ENCODE measurements around the gene ANGEL2. TPM values are rescaled to one million over a fixed set of nuclear protein-coding genes. Genes with fewer than 3 reads are reported as not detected.

Gene ANGEL2
- total RNA-seq, 1 donor from 2014 or later: 38.0 TPM

DNA sequence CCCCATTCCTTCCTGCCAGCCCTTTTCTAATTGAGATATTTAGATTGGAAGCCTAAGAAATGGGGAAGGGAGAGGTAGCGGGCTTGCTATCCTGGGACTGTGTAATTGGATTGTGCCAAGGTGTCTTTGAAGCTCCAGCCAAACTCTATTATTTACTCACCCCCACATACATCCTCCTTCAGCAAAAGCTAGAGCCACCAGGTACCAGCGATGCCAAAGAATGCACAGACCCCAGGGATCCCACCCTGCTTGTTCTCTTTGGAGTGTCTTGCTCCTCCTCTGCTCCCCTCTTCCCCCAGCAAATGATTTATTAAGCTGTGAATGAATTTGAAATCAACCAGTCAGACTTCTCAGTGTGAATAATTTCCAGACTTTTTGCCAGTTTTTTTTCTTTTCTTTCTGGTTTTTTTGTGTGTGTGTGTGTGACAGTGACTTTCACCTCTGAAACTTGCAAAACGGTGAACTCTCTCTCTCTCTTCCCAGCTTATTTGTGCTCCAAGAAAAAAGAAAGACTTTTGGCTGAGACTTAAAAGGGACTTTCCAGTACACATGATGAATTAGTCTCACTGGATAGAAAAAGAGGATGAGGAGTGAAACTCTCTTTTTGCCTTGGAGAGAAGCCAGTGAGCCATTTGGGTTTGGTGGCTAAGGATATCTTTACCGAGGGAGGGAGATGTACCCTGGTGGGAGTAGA, 63.6 kb downstream of the ANGEL2 start:
- DNase-seq (ENCODE audit: low read depth in 2 of 2): no peak

DNA sequence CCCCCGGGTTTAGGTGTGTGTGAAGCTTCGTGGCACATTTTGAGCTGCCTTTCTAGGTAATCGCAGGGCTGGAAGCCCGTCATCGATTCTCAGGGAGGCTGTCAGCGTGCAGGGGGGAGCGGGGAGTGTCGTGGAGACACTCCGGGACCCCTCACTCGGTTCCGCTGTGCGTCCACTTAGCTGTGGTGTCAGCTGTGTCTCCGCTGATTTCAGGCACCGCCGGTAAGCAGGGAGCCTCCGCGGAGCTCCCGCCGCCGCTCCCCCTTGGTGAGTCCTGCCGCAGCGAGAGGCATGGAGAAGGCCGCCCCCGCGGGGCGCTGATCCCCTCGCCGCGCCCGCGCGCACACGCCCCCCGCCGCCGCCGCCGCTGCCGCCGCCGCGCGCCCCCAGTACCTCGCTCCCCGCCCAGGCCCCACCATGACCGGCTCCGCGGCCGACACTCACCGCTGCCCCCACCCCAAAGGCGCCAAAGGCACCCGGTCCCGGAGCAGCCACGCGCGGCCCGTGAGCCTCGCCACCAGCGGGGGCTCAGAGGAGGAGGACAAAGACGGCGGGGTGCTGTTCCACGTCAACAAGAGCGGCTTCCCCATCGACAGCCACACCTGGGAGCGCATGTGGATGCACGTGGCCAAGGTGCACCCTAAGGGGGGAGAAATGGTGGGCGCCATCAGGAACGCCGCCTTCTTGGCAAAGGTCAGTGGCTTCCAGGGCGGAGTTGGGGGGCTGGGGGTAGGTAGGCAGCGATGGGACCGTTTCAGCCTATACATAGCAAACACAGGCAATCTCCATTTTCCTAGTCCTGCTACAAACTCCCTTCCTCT, 64.3 kb downstream of the ANGEL2 start:
- no peak for DNase-seq (ENCODE audit: low read depth in 2 of 2)

GRCh38 chr1:212950243-212951125, 65.2 kb downstream of the ANGEL2 start, which contains the start of gene VASH2:
VASH2 (plus strand) TSS chr1:212950541; CDS start chr1:212951543, 1,002 bp downstream.
- DNase-seq (ENCODE audit: low read depth in 2 of 2): peak; percentile 55 to 83

- no peak for DNase-seq (ENCODE audit: low read depth in 2 of 2)
Measured at GRCh38 chr1:212949771-212950170, 65.9 kb downstream of the ANGEL2 start.

GRCh38 chr1:212946872-212947271, 68.8 kb downstream of the ANGEL2 start:
- DNase-seq (ENCODE audit: low read depth in 2 of 2): no peak

GRCh38 chr1:212945463-212946160, 70.1 kb downstream of the ANGEL2 start:
- no peak for DNase-seq (ENCODE audit: low read depth in 2 of 2)

DNA sequence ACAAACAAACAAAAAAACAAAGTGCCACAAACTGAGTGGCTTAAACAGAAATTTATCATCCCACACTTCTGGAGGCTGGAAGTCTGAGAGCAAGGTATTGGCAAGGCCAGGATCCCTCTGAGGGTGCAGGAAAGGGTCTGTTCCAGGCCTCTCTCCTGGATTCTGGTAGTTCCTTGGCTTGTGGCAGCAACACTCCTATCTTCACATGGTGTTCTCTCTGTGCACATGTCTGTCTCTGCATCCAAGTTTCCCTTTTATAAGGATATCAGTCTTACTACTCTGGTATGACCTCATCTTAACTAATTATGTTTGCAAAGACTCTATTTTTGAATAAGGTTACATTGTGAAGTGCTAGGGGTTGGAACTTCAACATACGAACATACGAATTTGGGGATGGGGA, 70.6 kb downstream of the ANGEL2 start:
- no peak for DNase-seq (ENCODE audit: low read depth in 2 of 2)

DNA sequence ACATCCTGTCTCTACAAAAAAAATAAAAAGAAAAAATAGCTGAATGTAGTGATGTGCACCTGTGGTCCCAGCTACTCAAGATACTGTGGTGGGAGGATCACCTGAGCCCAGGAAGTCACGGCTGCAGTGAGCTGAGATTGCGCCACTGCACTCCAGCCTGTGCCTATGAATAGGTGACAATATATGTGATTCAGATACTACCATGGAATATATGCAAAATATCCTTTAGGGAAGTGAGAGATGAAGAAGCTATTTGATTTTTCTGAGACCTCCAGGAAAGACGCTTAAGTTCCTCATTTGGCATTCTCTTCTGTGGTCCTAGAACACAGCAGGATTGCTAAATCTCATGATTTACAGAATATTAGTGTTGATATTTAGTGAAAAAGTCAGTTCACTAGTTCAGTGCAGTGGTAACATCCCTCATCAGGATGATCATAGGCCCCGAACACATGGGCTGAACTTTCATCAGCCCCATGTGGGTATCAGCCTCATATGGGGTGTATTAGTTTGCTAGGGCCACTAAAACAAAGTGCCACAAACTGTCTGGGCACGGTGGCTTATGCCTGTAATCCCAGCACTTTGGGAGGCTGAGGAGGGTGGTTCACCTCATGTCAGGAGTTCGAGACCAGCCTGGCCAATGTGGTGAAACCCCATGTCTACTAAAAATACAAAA, 71.3 kb downstream of the ANGEL2 start:
- no peak for DNase-seq (ENCODE audit: low read depth in 2 of 2)

- DNase-seq (ENCODE audit: low read depth in 2 of 2): no peak
Measured at GRCh38 chr1:212943393-212943710, 72.3 kb downstream of the ANGEL2 start.

DNA sequence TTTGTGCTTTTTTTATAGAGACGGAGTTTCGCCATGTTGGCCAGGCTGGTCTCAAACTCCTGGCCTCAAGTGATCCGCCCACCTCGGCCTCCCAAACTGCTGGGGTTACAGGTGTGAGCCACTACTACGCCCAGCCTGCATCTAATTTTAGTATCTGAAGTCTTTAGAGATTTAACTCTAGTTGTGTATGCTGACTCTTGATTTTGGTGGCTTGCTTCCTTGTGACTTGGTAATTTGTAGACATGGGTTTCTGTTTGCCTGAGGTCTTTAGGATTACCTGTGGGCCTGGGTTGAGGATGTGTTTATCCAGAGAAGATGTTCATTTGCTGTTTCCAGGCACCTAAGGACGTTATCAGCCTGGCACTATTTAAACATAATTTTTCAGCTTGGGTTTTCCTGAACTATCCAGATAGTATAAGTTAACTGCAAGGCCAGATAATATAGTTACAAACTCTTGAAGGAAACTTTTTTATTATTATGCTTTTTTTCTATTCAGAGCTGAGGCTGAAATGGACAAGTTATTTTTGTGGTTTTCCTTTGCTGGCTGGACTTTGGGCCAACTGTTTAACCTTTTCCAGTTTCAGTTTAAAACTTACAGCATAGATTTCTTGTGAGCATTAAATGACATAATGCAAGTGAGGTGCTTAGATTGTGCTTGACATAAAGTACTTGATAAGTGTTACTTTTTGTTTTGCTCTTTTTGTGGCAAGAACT, 72.8 kb downstream of the ANGEL2 start:
- no peak for DNase-seq (ENCODE audit: low read depth in 2 of 2)

Other genes with a start within 250 kb of the ANGEL2 start
- gene NSL1, start 224.1 kb downstream of the ANGEL2 start, total RNA-seq: 25.3 and 31.5 TPM in 2 replicates
- gene TATDN3, start 224.0 kb downstream of the ANGEL2 start, total RNA-seq: 8.6 TPM in 2 replicates
- not detected in 2 replicates for gene SPATA45, start 168.2 kb downstream of the ANGEL2 start, total RNA-seq
- gene FLVCR1, start 157.6 kb downstream of the ANGEL2 start, total RNA-seq: 6.9 and 11.3 TPM in 2 replicates
- 0.13 TPM in 2 replicates for gene VASH2, start 65.3 kb downstream of the ANGEL2 start, total RNA-seq
- 15.5 and 16.9 TPM in 2 replicates for gene RPS6KC1, start 35.4 kb upstream of the ANGEL2 start, total RNA-seq